ENCODE results near the gene MYH10. TPM values are rescaled to one million over a fixed set of nuclear protein-coding genes. Genes with fewer than 3 reads are reported as not detected.

The MYH10 gene
- total RNA-seq, 1 experiment from 2014 or later, result 251 TPM

DNA sequence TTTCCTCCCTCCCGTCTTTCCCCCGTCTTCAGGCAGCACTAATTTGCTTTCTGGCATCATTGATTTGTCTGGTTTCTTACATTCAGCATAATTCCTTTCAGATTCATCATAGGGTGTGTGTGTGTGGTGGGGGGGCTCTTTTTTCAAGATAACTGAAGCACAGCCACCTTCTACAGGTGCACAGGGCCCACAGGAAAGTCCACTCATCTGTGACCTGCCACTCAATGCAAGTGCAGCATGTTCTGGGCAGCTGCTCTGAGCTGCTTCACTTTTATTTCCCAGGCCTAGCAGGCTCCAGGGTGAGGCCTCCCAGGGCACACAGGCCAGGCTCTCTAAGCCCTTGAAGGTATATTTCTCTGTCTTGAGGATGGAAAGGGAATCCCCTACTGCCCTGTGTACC lies 35.2 kb upstream of the MYH10 start:
- Histone ChIP-seq H4K5ac (ENCODE audit: insufficient read length, low read depth, low read length) (no peak overlapping the region), H2AFZ (ENCODE audit: low read length) (no peak overlapping the region), H3K9ac (ENCODE audit: extremely low read depth, insufficient read length, low read length) (no peak overlapping the region), H3K56ac (ENCODE audit: insufficient read length, low read depth, low read length) (no peak overlapping the region), H3K27me3 (ENCODE audit: insufficient read depth, low read length) (no peaks in the 10 kb centered on the region), H3K14ac (ENCODE audit: insufficient read depth, low read length) (no peak overlapping the region), H3K27ac (ENCODE audit: insufficient read length, low read depth, low read length) (no peak overlapping the region), H4K8ac (replicated peaks; ENCODE audit: insufficient read length, low read depth, low read length) (no peak overlapping the region), H3T11ph (ENCODE audit: low read length) (no peak overlapping the region), H3K4ac (ENCODE audit: low read depth, low read length) (no peak overlapping the region), H3K18ac (ENCODE audit: insufficient read length, low read depth, low read length) (no peak overlapping the region), H2BK5ac (ENCODE audit: insufficient read length, low read length) (no peak overlapping the region), H3K79me1 (ENCODE audit: insufficient read depth, low read depth, low read length, poor library complexity, severe bottlenecking) (no peaks in the 10 kb centered on the region), H2BK120ac (ENCODE audit: low read depth, low read length, poor library complexity, severe bottlenecking) (no peak overlapping the region), H2BK15ac (ENCODE audit: low read depth, low read length) (no peak overlapping the region), H2AK5ac (ENCODE audit: insufficient read length, low read length) (no peak overlapping the region), H3K4me1 (ENCODE audit: insufficient read depth, low read length) (no peaks in the 10 kb centered on the region), H2BK12ac (ENCODE audit: insufficient read length, low read depth, low read length) (no peak overlapping the region), H4K91ac (ENCODE audit: insufficient read length, low read depth, low read length) (no peak overlapping the region), H3K23ac (ENCODE audit: insufficient read length, low read depth, low read length) (no peak overlapping the region), H3K79me2 (ENCODE audit: insufficient read depth, low read length) (no peaks in the 10 kb centered on the region), H2BK20ac (ENCODE audit: low read depth, low read length, poor library complexity, severe bottlenecking) (no peak overlapping the region), H3K23me2 (ENCODE audit: insufficient read length, low read depth, low read length, poor library complexity, severe bottlenecking) (no peaks in the 10 kb centered on the region), H3K4me2 (ENCODE audit: insufficient read depth, insufficient read length, low read length) (no peak overlapping the region), H4K20me1 (ENCODE audit: control insufficient read depth, insufficient read depth, insufficient read length) (no peaks in the 10 kb centered on the region), H3K9me3 (ENCODE audit: control insufficient read depth, low read depth, low read length) (no peaks in the 10 kb centered on the region)
- H3K4me1 Mint-ChIP-seq, result peaks cover 2 to 7% of the 10 kb centered on the region in 2 experiments; a peak in 2 of 4 replicates
- no CpG with 5 or more reads among the region's 2 CpGs for WGBS (ENCODE audit: extremely low coverage, insufficient read length, low lambda C conversion rate)
- DNase-seq, result no peak
- H3K9me3 Mint-ChIP-seq, result no peaks in the 10 kb centered on the region; a peak in 1 of 5 replicates
- peaks cover 16% of the 10 kb centered on the region for H3K27me3 Mint-ChIP-seq (ENCODE audit: low read depth)
- no peaks in the 10 kb centered on the region for H3K36me3 Mint-ChIP-seq (ENCODE audit: insufficient read depth in 1 of 3, low read depth in 3 of 3)
- TF ChIP-seq, protein P1, sequence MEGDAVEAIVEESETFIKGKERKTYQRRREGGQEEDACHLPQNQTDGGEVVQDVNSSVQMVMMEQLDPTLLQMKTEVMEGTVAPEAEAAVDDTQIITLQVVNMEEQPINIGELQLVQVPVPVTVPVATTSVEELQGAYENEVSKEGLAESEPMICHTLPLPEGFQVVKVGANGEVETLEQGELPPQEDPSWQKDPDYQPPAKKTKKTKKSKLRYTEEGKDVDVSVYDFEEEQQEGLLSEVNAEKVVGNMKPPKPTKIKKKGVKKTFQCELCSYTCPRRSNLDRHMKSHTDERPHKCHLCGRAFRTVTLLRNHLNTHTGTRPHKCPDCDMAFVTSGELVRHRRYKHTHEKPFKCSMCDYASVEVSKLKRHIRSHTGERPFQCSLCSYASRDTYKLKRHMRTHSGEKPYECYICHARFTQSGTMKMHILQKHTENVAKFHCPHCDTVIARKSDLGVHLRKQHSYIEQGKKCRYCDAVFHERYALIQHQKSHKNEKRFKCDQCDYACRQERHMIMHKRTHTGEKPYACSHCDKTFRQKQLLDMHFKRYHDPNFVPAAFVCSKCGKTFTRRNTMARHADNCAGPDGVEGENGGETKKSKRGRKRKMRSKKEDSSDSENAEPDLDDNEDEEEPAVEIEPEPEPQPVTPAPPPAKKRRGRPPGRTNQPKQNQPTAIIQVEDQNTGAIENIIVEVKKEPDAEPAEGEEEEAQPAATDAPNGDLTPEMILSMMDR (conservative IDR thresholded peaks at IDR 0.05), result no peak
- no peak overlapping the region for H3K4me3 Mint-ChIP-seq
- no peak overlapping the region for H3K27ac Mint-ChIP-seq
